HG02970 (cell line): Measurements from ENCODE around the gene PLEKHG3.
A peak's percentile ranks its signal among the peaks of the same experiment; 100 is the strongest.

Experiments
- ATAC-seq: cut with Tn5 transposase; IDR thresholded peaks from one replicate; pipeline ENCODE4 v1.9.1; 2021; ENCODE audit warnings: mild to moderate bottlenecking, moderate library complexity, moderate number of reproducible peaks; ENCODE audit not compliant: unreplicated experiment, low FRiP score

Gene PLEKHG3

DNA sequence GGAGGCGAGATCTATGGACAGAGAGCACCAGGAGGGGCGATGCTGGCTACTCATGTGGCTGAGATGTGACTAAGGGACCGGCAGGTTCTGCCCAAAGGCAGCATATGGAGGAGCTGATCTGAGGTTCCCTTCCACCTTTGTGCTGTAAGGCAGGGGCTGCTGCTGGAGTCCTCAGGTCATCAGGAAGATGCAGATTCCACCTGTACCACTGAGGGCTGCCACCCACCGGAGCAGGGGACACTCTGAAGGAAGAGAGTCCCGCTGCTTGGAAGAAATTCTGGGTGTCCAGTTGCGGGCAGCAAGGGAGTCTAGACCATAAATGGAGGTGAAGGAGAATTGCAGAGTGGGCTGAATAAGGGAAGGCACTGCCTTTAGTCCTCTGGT is 55.3 kb downstream of the PLEKHG3 start:
- no peak for ATAC-seq

DNA sequence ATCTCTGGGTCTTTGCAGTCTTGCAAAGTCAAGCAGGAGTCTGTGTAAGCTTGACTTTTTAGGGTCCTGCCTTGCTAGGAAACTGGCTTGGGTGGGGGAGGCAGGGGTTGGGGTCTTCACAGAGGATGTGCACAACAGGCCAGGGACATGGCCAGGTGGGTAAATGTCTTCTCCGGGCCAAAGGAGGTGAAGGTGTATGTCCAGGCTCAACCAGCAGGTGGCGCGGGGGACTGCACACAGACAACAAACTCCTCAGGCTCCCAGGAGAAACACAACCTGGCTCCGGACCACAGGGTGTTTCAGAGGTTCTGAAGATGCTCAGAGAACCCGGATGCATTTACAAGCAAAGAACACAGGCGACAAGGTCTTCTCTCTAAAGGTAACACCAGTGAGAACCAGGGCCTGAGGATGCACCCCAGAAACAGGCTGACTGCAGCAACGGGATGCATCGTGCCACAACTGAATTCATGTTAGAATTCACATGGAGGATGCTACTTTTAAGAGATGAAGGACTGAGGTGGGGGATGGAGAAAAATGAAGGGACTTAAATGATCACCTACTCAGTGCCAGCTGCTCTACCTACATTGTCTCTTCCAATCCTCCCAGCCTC is 56.0 kb downstream of the PLEKHG3 start:
- no peak for ATAC-seq

DNA sequence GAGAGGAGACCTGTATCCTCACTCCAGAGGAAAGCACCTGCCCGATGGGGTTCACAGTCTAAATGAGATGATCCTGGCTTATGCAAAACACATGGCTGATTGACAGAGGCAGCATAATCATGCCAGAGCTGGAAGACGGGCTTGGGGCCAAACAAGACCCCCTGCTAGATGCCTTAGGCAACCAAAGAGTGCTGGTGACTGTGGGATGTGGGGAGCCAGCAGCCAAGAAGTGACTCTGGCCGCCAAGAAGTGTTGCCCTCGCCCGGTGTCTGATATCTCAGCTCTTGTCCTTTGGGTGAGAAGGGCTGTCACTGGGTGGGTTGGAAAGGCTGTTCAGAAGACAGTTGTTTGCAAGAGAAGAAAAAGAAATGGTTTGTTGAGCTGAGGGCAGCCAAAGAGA is 56.7 kb downstream of the PLEKHG3 start:
- no peak for ATAC-seq

DNA sequence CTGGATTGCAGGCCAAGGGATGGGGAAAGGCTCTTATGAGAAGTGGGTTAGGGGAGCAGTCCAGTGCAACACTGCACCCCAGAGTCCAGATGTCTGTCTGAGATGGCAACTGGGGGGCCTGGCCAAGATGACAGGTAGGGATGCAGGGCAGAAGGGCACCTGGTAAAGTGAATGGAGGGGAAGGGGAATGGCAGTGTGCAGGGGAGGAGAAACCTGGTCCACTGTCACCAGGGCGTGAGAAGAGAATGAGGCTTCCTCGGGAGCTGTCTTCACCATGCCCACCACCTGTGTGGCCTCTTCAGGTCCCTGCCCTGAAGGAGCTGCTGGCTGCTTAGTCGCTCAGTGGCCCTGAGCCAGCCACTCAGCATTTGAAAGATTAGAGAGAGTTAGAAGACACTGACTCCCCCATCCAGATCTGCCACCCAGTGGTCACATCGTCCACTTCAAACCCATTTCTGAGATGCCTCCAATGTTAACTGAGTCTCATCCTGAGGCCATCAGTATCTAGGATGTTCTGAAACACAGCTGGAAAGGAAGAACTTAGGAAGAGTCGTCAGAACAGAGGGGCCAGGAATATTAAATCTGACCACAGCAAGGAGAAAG is 57.3 kb downstream of the PLEKHG3 start:
- ATAC-seq: no peak

DNA sequence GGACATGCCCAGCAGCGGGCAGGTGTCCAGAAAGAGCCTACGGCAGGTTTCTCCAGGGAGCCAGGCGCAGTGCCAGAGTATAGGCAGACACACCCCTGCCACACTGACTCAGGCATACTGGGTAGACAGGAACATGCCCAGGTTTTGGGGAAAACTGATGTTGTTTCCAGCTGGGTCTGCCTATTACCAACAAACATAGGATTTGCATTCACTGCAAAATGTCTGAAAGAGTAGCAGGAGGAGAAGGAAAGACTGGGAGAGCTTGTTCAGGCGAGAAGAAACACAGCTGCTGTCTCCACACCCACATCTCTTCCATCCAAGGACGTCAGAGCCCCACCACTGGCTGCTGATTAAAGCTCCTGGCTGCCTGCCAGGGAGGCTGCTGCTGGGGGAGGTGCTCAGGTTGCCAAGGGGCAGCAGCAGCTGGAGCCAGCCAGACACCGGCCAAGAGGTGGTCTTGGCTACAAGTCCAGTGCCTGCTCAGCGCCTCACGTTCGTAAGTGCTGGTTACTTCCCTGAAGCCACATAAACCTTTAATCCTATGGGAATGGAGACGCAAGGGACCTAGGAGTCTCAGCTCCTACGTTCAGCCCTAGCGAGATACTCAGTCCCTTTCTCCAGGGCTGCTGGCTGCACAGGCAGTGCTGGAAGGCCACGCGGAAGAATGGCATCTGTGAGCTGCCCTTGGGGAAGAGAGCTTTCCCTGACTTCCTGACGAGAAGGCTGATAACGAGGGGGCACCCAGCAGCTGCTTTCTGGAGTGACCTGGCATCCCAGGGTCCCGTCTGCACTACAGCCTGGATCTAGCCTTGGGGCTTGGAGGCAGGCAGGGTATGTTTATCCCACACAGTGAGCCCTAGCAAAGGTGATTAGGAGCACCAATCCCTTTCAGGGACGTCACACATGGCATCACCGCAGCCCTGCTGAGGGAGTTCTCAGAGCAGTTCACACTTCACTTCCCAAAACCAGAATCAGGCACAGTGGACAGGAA is 58.1 kb downstream of the PLEKHG3 start:
- no peak for ATAC-seq

GRCh38 chr14:64763085-64763782 is 59.0 kb downstream of the PLEKHG3 start:
- no peak for ATAC-seq

DNA sequence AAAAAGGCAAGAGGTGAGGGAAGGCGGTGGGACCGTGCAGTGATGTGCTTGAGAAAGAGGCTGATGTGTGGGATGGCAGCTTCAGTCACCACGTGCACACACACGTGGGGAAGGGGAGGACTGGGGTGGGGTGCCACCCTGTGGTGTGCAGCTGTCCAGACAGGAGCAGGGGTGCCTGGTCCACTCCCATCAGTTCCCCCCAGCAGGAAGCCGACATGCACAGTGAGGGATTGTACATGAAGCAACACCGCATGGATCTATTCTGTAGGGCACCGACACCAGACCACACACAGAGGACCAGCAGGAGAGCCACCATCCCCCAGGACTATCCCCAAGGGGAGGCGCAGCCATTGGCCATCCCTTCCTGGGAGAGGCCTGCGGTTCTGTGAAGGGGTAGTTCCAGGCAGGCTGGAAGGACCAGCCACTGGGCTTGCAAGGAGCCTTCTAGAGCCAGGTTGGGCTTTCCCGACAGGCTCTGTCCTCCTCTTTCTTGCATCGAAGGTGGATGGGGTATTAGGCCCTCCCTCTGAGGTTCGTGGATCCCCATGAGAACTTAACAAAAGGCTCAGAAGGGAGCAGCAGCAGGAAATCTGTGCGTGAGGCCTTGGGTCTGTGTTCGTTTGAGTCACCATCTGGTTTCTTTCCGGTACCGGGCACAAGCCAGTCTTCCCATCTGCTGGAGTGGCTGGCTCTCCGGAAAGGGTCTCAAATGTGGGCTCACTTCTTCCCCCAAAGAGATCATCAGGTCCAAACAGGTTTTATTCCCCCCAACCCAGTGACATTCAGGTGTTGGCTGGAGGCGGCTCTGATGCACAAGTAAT is 59.8 kb downstream of the PLEKHG3 start:
- no peak for ATAC-seq

GRCh38 chr14:64764641-64765520 is 60.7 kb downstream of the PLEKHG3 start:
- ATAC-seq: peak; percentile 48

GRCh38 chr14:64765740-64766302 is 61.6 kb downstream of the PLEKHG3 start:
- ATAC-seq: no peak

DNA sequence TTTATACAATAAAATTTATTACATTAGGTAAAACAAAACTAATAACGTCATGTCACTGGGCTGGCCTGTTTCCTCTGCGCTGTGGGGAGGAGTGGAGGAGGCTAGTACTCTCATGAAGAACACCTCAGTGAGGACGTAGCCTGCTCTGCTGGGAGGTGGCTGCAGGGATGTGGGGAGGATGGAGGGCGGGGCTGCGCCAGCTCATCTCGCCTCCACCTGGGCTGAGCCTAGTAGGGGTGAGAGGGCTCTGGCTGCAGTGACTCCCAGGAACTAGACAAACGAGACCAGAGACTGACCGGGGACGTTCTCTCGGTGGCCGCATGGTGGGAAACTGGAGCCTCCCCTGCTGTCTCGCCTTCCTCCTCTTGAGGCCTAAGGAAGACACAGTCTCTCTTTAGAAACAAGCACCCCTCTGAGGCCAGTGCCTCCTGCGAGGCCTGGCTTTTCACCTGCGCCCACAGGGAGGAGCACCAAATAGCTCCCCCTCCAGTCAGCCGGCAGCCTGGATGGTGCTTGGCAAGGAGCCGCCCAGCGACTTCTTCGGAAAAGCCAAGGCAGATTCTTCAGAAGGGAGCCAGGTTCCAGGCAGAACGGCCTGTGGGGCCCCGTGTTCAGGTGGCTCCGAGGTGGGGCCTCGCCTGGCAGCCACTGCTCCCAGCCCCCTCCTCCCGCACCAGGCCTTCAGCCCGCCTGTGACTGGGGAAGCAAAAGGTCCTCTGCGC is 62.4 kb downstream of the PLEKHG3 start:
- no peak for ATAC-seq

DNA sequence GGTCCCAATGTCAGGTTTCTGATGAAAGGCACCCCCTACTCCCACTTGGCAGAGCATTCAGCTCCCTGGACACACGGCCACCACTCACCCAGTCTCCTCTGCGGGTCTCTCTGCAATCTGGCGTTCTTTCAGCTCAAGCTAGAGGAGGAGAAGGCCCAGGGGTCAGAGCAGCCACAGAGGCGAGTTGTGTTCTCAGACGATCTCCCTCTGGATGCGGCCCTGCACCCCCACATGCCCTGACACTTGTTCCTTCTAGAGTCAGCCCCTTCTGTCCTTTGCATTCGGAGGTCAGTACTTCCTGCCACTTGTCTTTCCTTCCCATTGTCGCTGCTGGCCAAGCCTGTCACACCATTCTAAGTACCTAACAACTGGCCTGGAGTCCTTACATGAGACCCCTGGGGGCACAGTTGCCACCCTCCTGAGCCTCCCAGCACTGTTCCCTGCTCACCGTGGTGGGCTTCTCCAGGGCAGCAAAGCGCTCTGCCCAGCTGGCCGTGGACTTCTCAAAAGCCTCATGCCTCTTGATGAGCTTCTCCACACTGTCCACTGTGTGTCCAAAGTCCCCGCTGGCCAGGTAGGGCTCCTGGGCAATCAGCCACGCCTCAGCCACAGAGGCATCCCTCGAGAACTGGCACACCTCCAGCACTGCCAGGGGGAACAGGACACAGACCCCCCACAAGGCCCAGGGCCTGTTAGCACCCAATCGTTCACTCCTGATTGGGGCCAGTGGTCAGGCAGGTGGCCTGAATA is 63.2 kb downstream of the PLEKHG3 start:
- no peak for ATAC-seq

GRCh38 chr14:64768401-64769095 is 64.3 kb downstream of the PLEKHG3 start:
- ATAC-seq: no peak

GRCh38 chr14:64769096-64770020 is 65.1 kb downstream of the PLEKHG3 start:
- no peak for ATAC-seq

GRCh38 chr14:64770751-64771150 is 66.5 kb downstream of the PLEKHG3 start:
- no peak for ATAC-seq

- no peak for ATAC-seq
These were observed 66.9 kb downstream of the PLEKHG3 start for GRCh38 chr14:64771161-64771560.
